Measurements from ENCODE around the gene CSTF1. TPM values are rescaled to one million over a fixed set of nuclear protein-coding genes. Genes with fewer than 3 reads are reported as not detected.

Gene CSTF1
- total RNA-seq, 2 donors from 2014 or later, result 47.9 to 50.1 TPM

GRCh38 chr20:56353356-56353755 lies 39.1 kb upstream of the CSTF1 start:
- no peak for DNase-seq
- Histone ChIP-seq H3K27ac (ENCODE audit: low read depth, low read length) (no peak overlapping the region), H3K9me3 (ENCODE audit: control insufficient read depth, low read length) (peaks cover 8% of the 10 kb centered on the region), H3K36me3 (ENCODE audit: control insufficient read depth, insufficient read depth, low read length) (no peaks in the 10 kb centered on the region), H3K27me3 (ENCODE audit: control insufficient read depth, insufficient read depth, low read length, poor library complexity, severe bottlenecking) (no peaks in the 10 kb centered on the region), H3K4me1 (ENCODE audit: control insufficient read depth, insufficient read depth, low read length) (no peaks in the 10 kb centered on the region), H3K9ac (ENCODE audit: extremely low read depth, low read length, poor library complexity, severe bottlenecking) (no peak overlapping the region), H3K4me3 (ENCODE audit: low read length) (no peak overlapping the region)
- 90% methylated on average over 4 of the region's 4 CpGs; no CpG with 5 or more reads in 1 of the 2 experiments for WGBS, 2 experiments (ENCODE audit: insufficient coverage in 1 of 2, insufficient read length in 1 of 2)
- H3K4me1 Mint-ChIP-seq, result peaks cover 9% of the 10 kb centered on the region
- peaks cover 15% of the 10 kb centered on the region for H3K27me3 Mint-ChIP-seq (ENCODE audit: insufficient read depth)
- peaks cover 15% of the 10 kb centered on the region for H3K9me3 Mint-ChIP-seq
- H3K4me3 Mint-ChIP-seq, result no peak overlapping the region
- no peaks in the 10 kb centered on the region for H3K36me3 Mint-ChIP-seq (ENCODE audit: low read depth)
- TF ChIP-seq CTCF (conservative IDR thresholded peaks at IDR 0.05), result no peak
- no peak overlapping the region for H3K27ac Mint-ChIP-seq

- H3K36me3 Mint-ChIP-seq (ENCODE audit: low read depth), result no peaks in the 10 kb centered on the region
- no peak for DNase-seq
- H3K9me3 Mint-ChIP-seq, result no peaks in the 10 kb centered on the region
- no peak overlapping the region for H3K9ac ChIP-seq (ENCODE audit: extremely low read depth, low read length, poor library complexity, severe bottlenecking)
- H3K4me1 ChIP-seq (ENCODE audit: control insufficient read depth, insufficient read depth, low read length), result peaks cover 11% of the 10 kb centered on the region
- no peak for TF ChIP-seq CTCF (conservative IDR thresholded peaks at IDR 0.05)
- peak overlapping the region; percentile 82 for H3K4me3 Mint-ChIP-seq
- peak overlapping the region; percentile 14 for H3K4me3 ChIP-seq (ENCODE audit: low read length)
- H3K27ac ChIP-seq (ENCODE audit: low read depth, low read length), result no peak overlapping the region
- no peaks in the 10 kb centered on the region for H3K36me3 ChIP-seq (ENCODE audit: control insufficient read depth, insufficient read depth, low read length)
- H3K27me3 ChIP-seq (ENCODE audit: control insufficient read depth, insufficient read depth, low read length, poor library complexity, severe bottlenecking), result no peaks in the 10 kb centered on the region
- 83 to 87% methylated on average over 4 to 5 of the region's 6 CpGs for WGBS, 2 experiments (ENCODE audit: insufficient coverage in 1 of 2, insufficient read length in 1 of 2)
- H3K27ac Mint-ChIP-seq, result no peak overlapping the region
- no peaks in the 10 kb centered on the region for H3K27me3 Mint-ChIP-seq (ENCODE audit: insufficient read depth)
- peaks cover 19% of the 10 kb centered on the region for H3K4me1 Mint-ChIP-seq
- no peaks in the 10 kb centered on the region for H3K9me3 ChIP-seq (ENCODE audit: control insufficient read depth, low read length)
These were observed 34.4 kb upstream of the CSTF1 start for GRCh38 chr20:56358070-56358469.

- H3K9ac ChIP-seq (ENCODE audit: extremely low read depth, low read length, poor library complexity, severe bottlenecking), result peak within 1 kb of the TSS; percentile 44
- H3K27ac ChIP-seq (ENCODE audit: low read depth, low read length), result peak within 1 kb of the TSS; percentile 62
- H3K27me3 ChIP-seq (ENCODE audit: control insufficient read depth, insufficient read depth, low read length, poor library complexity, severe bottlenecking), result no peaks in the 10 kb centered on the region
- Mint-ChIP-seq H3K4me3 (peak within 1 kb of the TSS; percentile 82), H3K27me3 (ENCODE audit: insufficient read depth) (no peaks in the 10 kb centered on the region), H3K9me3 (no peaks in the 10 kb centered on the region), H3K27ac (peak within 1 kb of the TSS; percentile 80), H3K36me3 (ENCODE audit: low read depth) (no peaks in the 10 kb centered on the region), H3K4me1 (peaks cover 19% of the 10 kb centered on the region)
- no peak for TF ChIP-seq CTCF (conservative IDR thresholded peaks at IDR 0.05)
- no peaks in the 10 kb centered on the region for H3K9me3 ChIP-seq (ENCODE audit: control insufficient read depth, low read length)
- WGBS, 2 experiments (ENCODE audit: insufficient coverage in 1 of 2, insufficient read length in 1 of 2), result 1% methylated on average over 63 of the region's 63 CpGs; no CpG with 5 or more reads in 1 of the 2 experiments
- H3K4me3 ChIP-seq (ENCODE audit: low read length), result peak within 1 kb of the TSS; percentile 91
- no peaks in the 10 kb centered on the region for H3K36me3 ChIP-seq (ENCODE audit: control insufficient read depth, insufficient read depth, low read length)
- H3K4me1 ChIP-seq (ENCODE audit: control insufficient read depth, insufficient read depth, low read length), result peaks cover 11% of the 10 kb centered on the region
- DNase-seq, result peak; percentile 95
These were observed 33.7 kb upstream of the CSTF1 start, which contains the start of gene FAM210B for GRCh38 chr20:56358600-56359211. Gene FAM210B, plus strand, starts transcription at chr20:56358974. Its CDS starts 32 bp downstream, at chr20:56359006.

Measured in endodermal cell (in vitro differentiated cells).